ENCODE measurements around the gene SF3B5. TPM values are rescaled to one million over a fixed set of nuclear protein-coding genes. Genes with fewer than 3 reads are reported as not detected.
A peak's percentile ranks its signal among the peaks of the same experiment; 100 is the strongest.

SF3B5 gene
- total and polyA plus RNA-seq, 9 of the 15 experiments (the other 6 are each of a cell fraction or from before 2014, with no cell fraction given): 238 to 1,211 (median 407) TPM

DNA sequence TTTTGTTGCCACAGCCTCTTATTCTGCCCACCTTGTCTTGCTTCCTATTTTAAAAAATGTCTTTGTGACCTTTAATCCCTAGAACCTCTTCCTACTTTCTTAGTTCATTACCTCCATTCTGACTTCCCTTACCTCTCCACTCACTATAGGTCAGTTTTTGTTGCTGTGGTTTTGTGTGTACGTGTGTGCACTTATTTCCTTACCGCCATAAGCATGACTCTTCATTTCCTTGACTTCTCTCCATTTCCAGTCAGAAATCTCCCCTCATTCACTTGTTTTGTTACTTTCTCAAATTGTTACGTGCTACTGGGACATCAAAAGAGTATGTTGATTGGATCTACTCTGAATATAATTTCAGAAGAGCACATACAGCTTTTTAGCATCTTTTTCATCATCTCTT is 26.6 kb downstream of the SF3B5 start:
- WGBS (ENCODE audit: insufficient coverage, low coverage, missing lambda C conversion rate): 38% methylated on average over 3 of the region's 3 CpGs
- Histone ChIP-seq H3K27ac (ENCODE audit: extremely low read depth, low read depth, low read length) (no peak overlapping the region), H3K9me3 (replicated peaks; ENCODE audit: control insufficient read depth, insufficient read depth, low read depth, low read length) (no peaks in the 10 kb centered on the region), H4K20me1 (replicated peaks; ENCODE audit: control insufficient read depth, insufficient read depth, low read length) (no peaks in the 10 kb centered on the region), H3K36me3 (ENCODE audit: control insufficient read depth, insufficient read depth, low read length) (no peaks in the 10 kb centered on the region), H3K27me3 (ENCODE audit: control insufficient read depth in 2 of 2, insufficient read depth in 2 of 2, low read length in 2 of 2) (no peaks in the 10 kb centered on the region; a peak in 2 of 5 replicates), H3K4me1 (replicated peaks in 1 of 2; ENCODE audit: control insufficient read depth in 2 of 2, insufficient read depth in 2 of 2, low read length in 2 of 2) (peaks cover 8 to 9% of the 10 kb centered on the region in 2 experiments; a peak in 3 of 5 replicates), H3K4me2 (ENCODE audit: insufficient read depth, low read length) (no peak overlapping the region), H2AFZ (ENCODE audit: low read depth, low read length) (peak overlapping the region; percentile 36; the same call in 1 of the 2 replicates), H3K9ac (ENCODE audit: insufficient read depth in 1 of 2, low read depth in 2 of 2, low read length in 2 of 2) (no peak overlapping the region), H3K9me1 (ENCODE audit: control insufficient read depth, insufficient read depth, low read length) (no peaks in the 10 kb centered on the region), H3K79me2 (ENCODE audit: control insufficient read depth, insufficient read depth, low read length) (no peaks in the 10 kb centered on the region), H3K4me3 (no peak overlapping the region)
- in situ Hi-C loops (cut with MboI) (no loop called here), intact Hi-C loops (cut with micrococcal nuclease) (no loop called here)
- TF ChIP-seq FIP1L1 (IDR thresholded peaks at IDR 0.05; ENCODE audit: low read depth, low read length, poor library complexity, severe bottlenecking) (no peak), TAL1 (IDR thresholded peaks at IDR 0.05) (no peak), ZNF316 (IDR thresholded peaks at IDR 0.05) (peak; percentile 38; the same call in 1 of the 2 replicates)
- TF ChIP-seq, protein P1, sequence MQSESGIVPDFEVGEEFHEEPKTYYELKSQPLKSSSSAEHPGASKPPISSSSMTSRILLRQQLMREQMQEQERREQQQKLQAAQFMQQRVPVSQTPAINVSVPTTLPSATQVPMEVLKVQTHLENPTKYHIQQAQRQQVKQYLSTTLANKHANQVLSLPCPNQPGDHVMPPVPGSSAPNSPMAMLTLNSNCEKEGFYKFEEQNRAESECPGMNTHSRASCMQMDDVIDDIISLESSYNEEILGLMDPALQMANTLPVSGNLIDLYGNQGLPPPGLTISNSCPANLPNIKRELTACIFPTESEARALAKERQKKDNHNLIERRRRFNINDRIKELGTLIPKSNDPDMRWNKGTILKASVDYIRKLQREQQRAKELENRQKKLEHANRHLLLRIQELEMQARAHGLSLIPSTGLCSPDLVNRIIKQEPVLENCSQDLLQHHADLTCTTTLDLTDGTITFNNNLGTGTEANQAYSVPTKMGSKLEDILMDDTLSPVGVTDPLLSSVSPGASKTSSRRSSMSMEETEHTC (IDR thresholded peaks at IDR 0.05): no peak
- TF ChIP-seq, protein P2, sequence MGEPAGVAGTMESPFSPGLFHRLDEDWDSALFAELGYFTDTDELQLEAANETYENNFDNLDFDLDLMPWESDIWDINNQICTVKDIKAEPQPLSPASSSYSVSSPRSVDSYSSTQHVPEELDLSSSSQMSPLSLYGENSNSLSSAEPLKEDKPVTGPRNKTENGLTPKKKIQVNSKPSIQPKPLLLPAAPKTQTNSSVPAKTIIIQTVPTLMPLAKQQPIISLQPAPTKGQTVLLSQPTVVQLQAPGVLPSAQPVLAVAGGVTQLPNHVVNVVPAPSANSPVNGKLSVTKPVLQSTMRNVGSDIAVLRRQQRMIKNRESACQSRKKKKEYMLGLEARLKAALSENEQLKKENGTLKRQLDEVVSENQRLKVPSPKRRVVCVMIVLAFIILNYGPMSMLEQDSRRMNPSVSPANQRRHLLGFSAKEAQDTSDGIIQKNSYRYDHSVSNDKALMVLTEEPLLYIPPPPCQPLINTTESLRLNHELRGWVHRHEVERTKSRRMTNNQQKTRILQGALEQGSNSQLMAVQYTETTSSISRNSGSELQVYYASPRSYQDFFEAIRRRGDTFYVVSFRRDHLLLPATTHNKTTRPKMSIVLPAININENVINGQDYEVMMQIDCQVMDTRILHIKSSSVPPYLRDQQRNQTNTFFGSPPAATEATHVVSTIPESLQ (CRISPR knock-in tag; IDR thresholded peaks at IDR 0.05): no peak
- TF ChIP-seq, protein P3, sequence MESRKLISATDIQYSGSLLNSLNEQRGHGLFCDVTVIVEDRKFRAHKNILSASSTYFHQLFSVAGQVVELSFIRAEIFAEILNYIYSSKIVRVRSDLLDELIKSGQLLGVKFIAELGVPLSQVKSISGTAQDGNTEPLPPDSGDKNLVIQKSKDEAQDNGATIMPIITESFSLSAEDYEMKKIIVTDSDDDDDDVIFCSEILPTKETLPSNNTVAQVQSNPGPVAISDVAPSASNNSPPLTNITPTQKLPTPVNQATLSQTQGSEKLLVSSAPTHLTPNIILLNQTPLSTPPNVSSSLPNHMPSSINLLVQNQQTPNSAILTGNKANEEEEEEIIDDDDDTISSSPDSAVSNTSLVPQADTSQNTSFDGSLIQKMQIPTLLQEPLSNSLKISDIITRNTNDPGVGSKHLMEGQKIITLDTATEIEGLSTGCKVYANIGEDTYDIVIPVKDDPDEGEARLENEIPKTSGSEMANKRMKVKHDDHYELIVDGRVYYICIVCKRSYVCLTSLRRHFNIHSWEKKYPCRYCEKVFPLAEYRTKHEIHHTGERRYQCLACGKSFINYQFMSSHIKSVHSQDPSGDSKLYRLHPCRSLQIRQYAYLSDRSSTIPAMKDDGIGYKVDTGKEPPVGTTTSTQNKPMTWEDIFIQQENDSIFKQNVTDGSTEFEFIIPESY (CRISPR knock-in tag; IDR thresholded peaks at IDR 0.05): peak; percentile 56
- FAIRE-seq (no peak), ATAC-seq (no peak), DNase-seq (ENCODE audit: extremely low read depth in 1 of 4, low spot score in 3 of 4) (no peak)
- ChIA-PET CTCF (ENCODE audit: low intra/inter-chr PET ratio) (no interaction called here), POLR2A (no interaction called here)
- no TSS peak for BruUV-seq (replicated peaks)
